Panc1 (cell line): ENCODE results near the gene DDB1. TPM values are rescaled to one million over a fixed set of nuclear protein-coding genes. Genes with fewer than 3 reads are reported as not detected.

Source experiments
- ATAC-seq: fragments of 200-7000 bp; cut with Tn5 transposase; 2 replicates; pipeline ENCODE4 v1.9.1; 2020; ENCODE audit warnings: mild to moderate bottlenecking, moderate library complexity
- BruUV-seq: library from RNA; stranded (reverse); fragments of 400-500 nt; replicated peaks from 2 replicates; lab custom pipeline; 2021; lab: Mats Ljungman, UMichigan
- CTCF ChIA-PET: fragments of 300-600 bp; sonication (Branson Sonifier 250); formaldehyde crosslinking; loops from one replicate; lab custom pipeline; 2022; ENCODE audit warnings: antibody characterized with exemption; lab: Charles Lee
- POLR2A ChIA-PET: fragments of 300-600 bp; sonication (Branson Sonifier 250); formaldehyde crosslinking; loops from one replicate; lab custom pipeline; 2022; ENCODE audit warnings: antibody characterized with exemption; lab: Charles Lee
- DNase-seq: peaks from one replicate; pipeline ENCODE4 v3.0.0-alpha.2; 2010; ENCODE audit warnings: low read depth, low spot score
- H3K27ac ChIP-seq: 2 replicates; pipeline ENCODE4 v1.5.1; 2011; ENCODE audit warnings: mild to moderate bottlenecking, low read length, inconsistent platforms
- H3K27me3 ChIP-seq: fragments of 200-500 bp; sonication (Bioruptor generic); 2 replicates; pipeline ENCODE4 v1.6.0; 2014; ENCODE audit warnings: low read length, inconsistent platforms; ENCODE audit not compliant: control insufficient read depth, insufficient read depth
- H3K36me3 ChIP-seq: fragments of 200-500 bp; sonication (Bioruptor generic); 2 replicates; pipeline ENCODE4 v1.5.1; 2014; ENCODE audit warnings: inconsistent platforms, mild to moderate bottlenecking, low read length, moderate library complexity; ENCODE audit not compliant: control insufficient read depth, insufficient read depth
- H3K4me1 ChIP-seq: 2 replicates; pipeline ENCODE4 v1.5.1; 2011; ENCODE audit warnings: inconsistent platforms, mild to moderate bottlenecking, low read length, moderate library complexity; ENCODE audit not compliant: control insufficient read depth, insufficient read depth
- H3K4me3 ChIP-seq, 2 experiments: 2 replicates each; pipeline ENCODE4 v1.5.1; 2011 to 2012; ENCODE audit warnings: low read depth in 2 of 2, low read length in 2 of 2, mild to moderate bottlenecking in 2 of 2, inconsistent platforms in 1 of 2, moderate library complexity in 1 of 2
- H3K9me3 ChIP-seq: fragments of 200-500 bp; sonication (Bioruptor generic); 2 replicates; pipeline ENCODE4 v1.5.1; 2014; ENCODE audit warnings: low read depth, mild to moderate bottlenecking, inconsistent platforms, low read length, moderate library complexity; ENCODE audit not compliant: control insufficient read depth, insufficient read depth
- CTCF ChIP-seq: fragments of 450-650 bp; IDR thresholded peaks from 2 replicates; pipeline ENCODE4 v1.5.1; 2017; ENCODE audit warnings: mild to moderate bottlenecking
- POLR2AphosphoS5 ChIP-seq: IDR thresholded peaks from 2 replicates; pipeline ENCODE4 v1.6.1; 2012; ENCODE audit warnings: mild to moderate bottlenecking, low read depth, low read length, moderate library complexity
- REST ChIP-seq, 2 experiments: IDR thresholded peaks; 2 replicates each; pipeline ENCODE4 v1.6.1; 2011 to 2012; ENCODE audit warnings: low read depth in 2 of 2, control low read depth in 1 of 2, low read length in 1 of 2, mild to moderate bottlenecking in 1 of 2, moderate library complexity in 1 of 2; ENCODE audit not compliant: insufficient read depth in 1 of 2
- SIN3A ChIP-seq: IDR thresholded peaks from 2 replicates; pipeline ENCODE4 v1.6.1; 2012; ENCODE audit warnings: low read depth, mild to moderate bottlenecking, low read length, moderate library complexity, borderline replicate concordance; ENCODE audit not compliant: insufficient read depth
- TCF7L2 ChIP-seq: IDR thresholded peaks from 2 replicates; pipeline ENCODE4 v1.6.1; 2011; ENCODE audit warnings: mild to moderate bottlenecking, low read depth, low read length, inconsistent platforms
- in situ Hi-C: cut with HindIII; loops from 2 replicates; pipeline ENCODE4 v1.10.0; 2016; ENCODE audit warnings: low sequenced_read_pairs, low pct_unique_long_range_greater_than_20kb
- intact Hi-C: fragments of 100-400 bp; cut with micrococcal nuclease; formaldehyde crosslinking; loops from one replicate; pipeline ENCODE4 v1.10.0; 2022; ENCODE audit not compliant: unreplicated experiment
- total RNA-seq: library from RNA; stranded (reverse); gene quantifications from one replicate; pipeline ENCODE4 v1.2.1, GENCODE V29; 2021; ENCODE audit not compliant: unreplicated experiment

The DDB1 gene
- total RNA-seq, 1 experiment from 2014 or later: 217 TPM

DNA sequence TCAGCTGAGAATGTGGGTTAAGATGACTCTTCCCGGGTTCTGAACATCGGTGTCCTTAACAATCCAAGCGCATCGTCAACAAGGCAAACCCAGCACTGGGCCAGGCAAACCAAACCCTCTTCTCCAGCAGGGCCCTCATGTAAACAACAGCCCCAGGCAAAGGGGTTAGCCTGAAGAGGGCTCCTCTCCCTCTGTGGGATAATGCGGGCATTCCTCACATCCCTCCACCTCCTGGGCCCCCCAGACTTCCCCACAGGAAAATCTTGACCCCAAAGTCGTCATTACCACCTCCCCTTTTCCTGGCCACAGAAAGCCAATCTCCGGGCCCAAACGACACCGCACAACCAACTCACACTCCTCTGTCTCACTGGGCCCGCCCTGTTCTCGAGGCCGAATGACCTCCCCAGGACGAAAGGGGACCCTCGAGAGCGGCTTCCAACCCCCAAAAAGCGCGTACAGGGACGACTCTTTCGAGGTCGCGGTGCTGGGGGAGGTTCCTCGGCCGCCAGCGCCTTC lies 566 bp downstream of the DDB1 start:
- Histone ChIP-seq H3K27ac (peak overlapping the region; percentile 92), H3K4me1 (peaks cover 31% of the 10 kb centered on the region), H3K27me3 (no peaks in the 10 kb centered on the region), H3K4me3 (peak overlapping the region; percentile 92 to 98), H3K9me3 (no peaks in the 10 kb centered on the region), H3K36me3 (peaks cover 18% of the 10 kb centered on the region)
- BruUV-seq: no TSS peak
- ChIA-PET POLR2A (no interaction called here), CTCF (no interaction called here)
- in situ Hi-C loops (no loop called here), intact Hi-C loops (no loop called here)
- TF ChIP-seq POLR2AphosphoS5: no peak
- no peak for TF ChIP-seq CTCF
- TF ChIP-seq TCF7L2: no peak
- no peak for TF ChIP-seq REST (IDR thresholded peaks at IDR 0.05; ENCODE audit: insufficient read depth in 1 of 2, low read depth in 2 of 2, low read length in 1 of 2)
- TF ChIP-seq SIN3A: no peak
- DNase-seq: no peak
- ATAC-seq: no peak

- intact Hi-C loops: no loop called here
- DNase-seq (no peak), ATAC-seq (no peak)
- no peak for TF ChIP-seq CTCF
- TF ChIP-seq REST (IDR thresholded peaks at IDR 0.05; ENCODE audit: insufficient read depth in 1 of 2, low read depth in 2 of 2, low read length in 1 of 2): no peak
- TF ChIP-seq SIN3A: no peak
- no peak for TF ChIP-seq POLR2AphosphoS5
- no peak for TF ChIP-seq TCF7L2
- H3K9me3 ChIP-seq: no peaks in the 10 kb centered on the region
- peak overlapping the region; percentile 92 to 98 for H3K4me3 ChIP-seq
- peaks cover 31% of the 10 kb centered on the region for H3K4me1 ChIP-seq
- ChIA-PET POLR2A (no interaction called here), CTCF (no interaction called here)
- peak overlapping the region; percentile 92 for H3K27ac ChIP-seq
- in situ Hi-C loops: no loop called here
- peaks cover 20% of the 10 kb centered on the region for H3K36me3 ChIP-seq
- H3K27me3 ChIP-seq: no peaks in the 10 kb centered on the region
- BruUV-seq: no TSS peak
These were observed 1.3 kb downstream of the DDB1 start for GRCh38 chr11:61331651-61332050.
